Liver (tissue), 9 donors: ENCODE measurements around the gene OBP2B. TPM values are rescaled to one million over a fixed set of nuclear protein-coding genes. Genes with fewer than 3 reads are reported as not detected.

Experiments
- DNase-seq: peaks from one replicate; pipeline ENCODE4 v3.0.0-alpha.2; 2017; ENCODE audit warnings: low spot score
- H3K27ac ChIP-seq, 2 donors: one replicate each; pipeline ENCODE4 v1.7.0; 2013; ENCODE audit warnings: inconsistent platforms in 2 of 2, low read length in 2 of 2, control low read depth in 1 of 2, low read depth in 1 of 2, mild to moderate bottlenecking in 1 of 2
- H3K27me3 ChIP-seq, 4 donors: one replicate each; pipeline versions ENCODE4 v1.6.1 to v1.7.0; 2013; ENCODE audit warnings: low read length in 3 of 4, inconsistent platforms in 1 of 4, mild to moderate bottlenecking in 1 of 4, moderate library complexity in 1 of 4; ENCODE audit not compliant: control insufficient read depth in 4 of 4, insufficient read depth in 4 of 4
- H3K36me3 ChIP-seq, 4 donors: one replicate each; pipeline versions ENCODE4 v1.6.1 to v1.7.0; 2013; ENCODE audit warnings: low read length in 3 of 4, mild to moderate bottlenecking in 3 of 4, low read depth in 1 of 4, moderate library complexity in 1 of 4; ENCODE audit not compliant: control insufficient read depth in 4 of 4, insufficient read depth in 3 of 4
- H3K4me1 ChIP-seq, 4 donors: one replicate each; pipeline versions ENCODE4 v1.6.1 to v1.7.0; 2013; ENCODE audit warnings: low read length in 3 of 4, mild to moderate bottlenecking in 3 of 4, moderate library complexity in 1 of 4; ENCODE audit not compliant: control insufficient read depth in 4 of 4, insufficient read depth in 4 of 4
- H3K4me3 ChIP-seq, 3 donors: one replicate each; pipeline versions ENCODE4 v1.6.1 to v1.7.0; 2013; ENCODE audit warnings: low read length in 3 of 3, control low read depth in 1 of 3, low read depth in 1 of 3, mild to moderate bottlenecking in 1 of 3
- H3K9ac ChIP-seq, 2 donors: one replicate each; pipeline ENCODE4 v1.7.0; 2013; ENCODE audit warnings: low read length in 2 of 2, mild to moderate bottlenecking in 2 of 2, moderate library complexity in 2 of 2, control low read depth in 1 of 2, low read depth in 1 of 2
- H3K9me3 ChIP-seq, 4 donors: one replicate each; pipeline versions ENCODE4 v1.6.1 to v1.7.0; 2013; ENCODE audit warnings: low read length in 3 of 4; ENCODE audit not compliant: control insufficient read depth in 4 of 4
- ATF3 ChIP-seq: IDR thresholded peaks from 2 replicates; pipeline ENCODE4 v1.6.1; 2016; ENCODE audit warnings: antibody characterized with exemption
- CTCF ChIP-seq: fragments of 150-350 bp; IDR thresholded peaks from 2 replicates; pipeline ENCODE4 v1.5.1; 2017; ENCODE audit warnings: improper control_type of control experiment, low read depth, low read length; ENCODE audit not compliant: missing input control
- EGR1 ChIP-seq, 2 donors: IDR thresholded peaks; 2 replicates each; pipeline ENCODE4 v1.6.1; 2016 to 2018; ENCODE audit warnings: antibody characterized with exemption in 2 of 2, low read depth in 2 of 2
- FOXA2 ChIP-seq: IDR thresholded peaks from 2 replicates; pipeline ENCODE4 v1.6.1; 2016; ENCODE audit warnings: antibody characterized with exemption
- GABPA ChIP-seq, 2 donors: IDR thresholded peaks in 1 of 2; conservative IDR thresholded peaks in 1 of 2; 2 replicates each; pipeline ENCODE4 v1.6.1; 2016; ENCODE audit warnings: antibody characterized with exemption in 2 of 2, mild to moderate bottlenecking in 1 of 2, moderate library complexity in 1 of 2
- HNF4A ChIP-seq, 2 donors: conservative IDR thresholded peaks; 2 replicates each; pipeline ENCODE4 v1.6.1; 2016; ENCODE audit warnings: antibody characterized with exemption in 2 of 2, mild to moderate bottlenecking in 2 of 2
- HNF4G ChIP-seq: IDR thresholded peaks from 2 replicates; pipeline ENCODE4 v1.6.1; 2016; ENCODE audit warnings: antibody characterized with exemption
- MAX ChIP-seq: IDR thresholded peaks from 2 replicates; pipeline ENCODE4 v1.6.1; 2016; ENCODE audit warnings: antibody characterized with exemption
- NR2F2 ChIP-seq: IDR thresholded peaks from 2 replicates; pipeline ENCODE4 v1.6.1; 2016; ENCODE audit warnings: antibody characterized with exemption
- REST ChIP-seq: IDR thresholded peaks from 2 replicates; pipeline ENCODE4 v1.6.1; 2016; ENCODE audit warnings: antibody characterized with exemption, mild to moderate bottlenecking
- RXRA ChIP-seq, 2 donors: IDR thresholded peaks; 2 replicates each; pipeline ENCODE4 v1.6.1; 2017 to 2018; ENCODE audit warnings: antibody characterized with exemption in 2 of 2, mild to moderate bottlenecking in 1 of 2
- SP1 ChIP-seq: IDR thresholded peaks from 2 replicates; pipeline ENCODE4 v1.6.1; 2018; ENCODE audit warnings: antibody characterized with exemption, mild to moderate bottlenecking
- TAF1 ChIP-seq: conservative IDR thresholded peaks from 2 replicates; pipeline ENCODE4 v1.6.1; 2016; ENCODE audit warnings: antibody characterized with exemption, mild to moderate bottlenecking
- ZBTB33 ChIP-seq: IDR thresholded peaks from 2 replicates; pipeline ENCODE4 v1.6.1; 2016; ENCODE audit warnings: antibody characterized with exemption
- WGBS: extraction: QIAGEN DNeasy Blood & Tissue Kit; methylation state at CpG from one replicate; pipeline ENCODE4 v1.1.7; 2013; 5-methylcytosine and 5-hydroxymethylcytosine counted together
- polyA plus RNA-seq, 2 donors: library from polyadenylated mRNA; stranded (reverse) in 1 of 2; unstranded in 1 of 2; fragments of 200-250 nt in 1 of 2; fragments of >200 nt in 1 of 2; fragmentation: Nextera tagmentation in 1 of 2; extraction: Ambion mirVana in 1 of 2; gene quantifications; one replicate each; pipeline versions ENCODE4 v1.2.1 to v1.2.3, GENCODE V29; 2013 to 2015
- total RNA-seq, 2 donors: library from RNA; depleted of rRNA; stranded (reverse); fragments of >200 nt; gene quantifications; one replicate each; pipeline ENCODE4 v1.2.3, GENCODE V29; 2014
- donor health status: healthy.
- donor health status: healthy.
- donor health status: healthy.
- donor health status: healthy.
- donor health status: healthy.

Gene OBP2B
- total and polyA plus RNA-seq, 4 donors: not detected

GRCh38 chr9:133246991-133247390 is 37.9 kb upstream of the OBP2B start:
- 81% methylated on average over 6 of the region's 6 CpGs for WGBS
- no peaks in the 10 kb centered on the region for H3K4me1 ChIP-seq

GRCh38 chr9:133246562-133246961 is 37.5 kb upstream of the OBP2B start:
- 90% methylated on average over 16 of the region's 16 CpGs for WGBS
- peaks cover 0 to 5% (median 0%) of the 10 kb centered on the region in 4 donors for H3K27me3 ChIP-seq
- no peak for DNase-seq
- H3K9ac ChIP-seq: no peak overlapping the region
- H3K4me1 ChIP-seq: no peaks in the 10 kb centered on the region
- H3K27ac ChIP-seq: no peak overlapping the region
- H3K9me3 ChIP-seq: no peaks in the 10 kb centered on the region
- H3K36me3 ChIP-seq: no peaks in the 10 kb centered on the region
- no peak overlapping the region for H3K4me3 ChIP-seq
- TF ChIP-seq NR2F2 (no peak), FOXA2 (no peak), RXRA (IDR thresholded peaks at IDR 0.05) (no peak), ZBTB33 (no peak), HNF4A (conservative IDR thresholded peaks at IDR 0.05) (no peak), GABPA (IDR thresholded peaks at IDR 0.05 in 1 of 2, conservative IDR thresholded peaks at IDR 0.05 in 1 of 2) (no peak), SP1 (no peak), MAX (no peak), CTCF (no peak)

More at GRCh38 chr9:133246991-133247390, 37.9 kb upstream of the OBP2B start:
- Histone ChIP-seq H3K9ac (no peak overlapping the region), H3K27ac (no peak overlapping the region), H3K36me3 (no peaks in the 10 kb centered on the region), H3K27me3 (peaks cover 0 to 4% (median 0%) of the 10 kb centered on the region in 4 donors), H3K9me3 (no peaks in the 10 kb centered on the region), H3K4me3 (no peak overlapping the region)
- TF ChIP-seq GABPA (IDR thresholded peaks at IDR 0.05 in 1 of 2, conservative IDR thresholded peaks at IDR 0.05 in 1 of 2) (no peak), REST (no peak), ZBTB33 (no peak), SP1 (no peak), HNF4A (conservative IDR thresholded peaks at IDR 0.05) (no peak), ATF3 (no peak), EGR1 (IDR thresholded peaks at IDR 0.05; ENCODE audit: low read depth in 2 of 2) (no peak), TAF1 (no peak), NR2F2 (no peak), RXRA (IDR thresholded peaks at IDR 0.05) (no peak), FOXA2 (no peak), HNF4G (no peak), MAX (no peak)
- DNase-seq: no peak
